Gastrocnemius medialis (tissue), 4 donors: Measurements from ENCODE around the gene ZNF446.

Source experiments
- POLR2A ChIP-seq, 2 donors: fragments of 450-650 bp; IDR thresholded peaks; one replicate each; pipeline ENCODE4 v1.6.1; 2017; ENCODE audit warnings: antibody characterized with exemption in 2 of 2, mild to moderate bottlenecking in 2 of 2, moderate library complexity in 2 of 2
- TF ChIP-seq, protein P1 (sequence below), 5 experiments: fragments of 450-650 bp in 3 of 5; fragments of 200-600 bp in 2 of 5; sonication (generic) in 2 of 5; IDR thresholded peaks in 4 of 5; conservative IDR thresholded peaks in 1 of 5; 1 replicate in 4 of 5; 2 replicates in 1 of 5; pipeline ENCODE4 v1.5.1; 2016 to 2019; ENCODE audit warnings: antibody characterized with exemption in 5 of 5, mild to moderate bottlenecking in 3 of 5, moderate library complexity in 3 of 5

DNA sequence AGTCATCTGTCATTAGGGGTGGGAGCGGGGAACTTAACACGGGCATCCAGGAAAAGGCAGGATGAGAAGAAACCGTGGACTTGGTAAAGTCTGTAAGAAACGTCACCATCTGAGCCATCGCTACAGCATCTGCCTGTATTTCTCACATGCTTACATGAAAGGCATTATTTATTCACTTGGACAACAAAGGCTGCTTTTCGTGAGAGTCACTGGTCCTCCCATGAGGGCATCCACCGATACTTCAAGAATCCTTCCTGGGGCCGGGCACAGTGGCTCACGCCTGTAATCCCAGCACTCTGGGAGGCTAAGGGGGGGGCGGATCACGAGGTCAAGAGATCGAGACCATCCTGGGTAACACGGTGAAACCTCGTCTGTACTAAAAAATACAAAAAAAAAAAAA, 16.1 kb downstream of the ZNF446 start:
- TF ChIP-seq, protein P1, sequence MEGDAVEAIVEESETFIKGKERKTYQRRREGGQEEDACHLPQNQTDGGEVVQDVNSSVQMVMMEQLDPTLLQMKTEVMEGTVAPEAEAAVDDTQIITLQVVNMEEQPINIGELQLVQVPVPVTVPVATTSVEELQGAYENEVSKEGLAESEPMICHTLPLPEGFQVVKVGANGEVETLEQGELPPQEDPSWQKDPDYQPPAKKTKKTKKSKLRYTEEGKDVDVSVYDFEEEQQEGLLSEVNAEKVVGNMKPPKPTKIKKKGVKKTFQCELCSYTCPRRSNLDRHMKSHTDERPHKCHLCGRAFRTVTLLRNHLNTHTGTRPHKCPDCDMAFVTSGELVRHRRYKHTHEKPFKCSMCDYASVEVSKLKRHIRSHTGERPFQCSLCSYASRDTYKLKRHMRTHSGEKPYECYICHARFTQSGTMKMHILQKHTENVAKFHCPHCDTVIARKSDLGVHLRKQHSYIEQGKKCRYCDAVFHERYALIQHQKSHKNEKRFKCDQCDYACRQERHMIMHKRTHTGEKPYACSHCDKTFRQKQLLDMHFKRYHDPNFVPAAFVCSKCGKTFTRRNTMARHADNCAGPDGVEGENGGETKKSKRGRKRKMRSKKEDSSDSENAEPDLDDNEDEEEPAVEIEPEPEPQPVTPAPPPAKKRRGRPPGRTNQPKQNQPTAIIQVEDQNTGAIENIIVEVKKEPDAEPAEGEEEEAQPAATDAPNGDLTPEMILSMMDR (IDR thresholded peaks at IDR 0.05 in 4 of 5, conservative IDR thresholded peaks at IDR 0.05 in 1 of 5) = no peak
- TF ChIP-seq POLR2A (IDR thresholded peaks at IDR 0.05) = no peak
